Left lung (tissue), 10 donors: ENCODE data around the gene C6orf89. TPM values are rescaled to one million over a fixed set of nuclear protein-coding genes. Genes with fewer than 3 reads are reported as not detected.

Experiments used
- ATAC-seq: fragments of 200-7000 bp; cut with Tn5 transposase; one replicate; pipeline ENCODE4 v1.9.1; 2020; ENCODE audit warnings: moderate library complexity
- DNase-seq, 4 donors: peaks; one replicate each; pipeline ENCODE4 v3.0.0-alpha.2; 2013 to 2020
- H3K27ac ChIP-seq, 2 donors: fragments of 200-600 bp; sonication (generic) in 1 of 2; one replicate each; pipeline versions ENCODE4 v1.5.0 to v1.8.0; 2020 to 2021
- H3K27me3 ChIP-seq, 2 donors: fragments of 200-600 bp; sonication (generic) in 1 of 2; one replicate each; pipeline versions ENCODE4 v1.5.0 to v1.8.0; 2020 to 2021
- H3K36me3 ChIP-seq, 2 donors: fragments of 200-600 bp; sonication (generic) in 1 of 2; one replicate each; pipeline versions ENCODE4 v1.5.0 to v1.8.0; 2020 to 2021
- H3K4me1 ChIP-seq, 2 donors: fragments of 200-600 bp; one replicate each; pipeline ENCODE4 v1.8.0; 2021
- H3K4me3 ChIP-seq, 2 donors: fragments of 200-600 bp; sonication (generic) in 1 of 2; one replicate each; pipeline versions ENCODE4 v1.5.0 to v1.8.0; 2020 to 2021; ENCODE audit warnings: mild to moderate bottlenecking in 1 of 2
- H3K9me3 ChIP-seq, 2 donors: fragments of 200-600 bp; sonication (generic) in 1 of 2; one replicate each; pipeline versions ENCODE4 v1.5.0 to v1.8.0; 2020 to 2021
- intact Hi-C, 2 donors: fragments of 100-400 bp; cut with DNase I; formaldehyde crosslinking; loops; one replicate each; pipeline versions ENCODE4 v1.11.2 to v1.14.2; 2022
- polyA plus RNA-seq, 6 donors: library from polyadenylated mRNA; unstranded; fragments of 120-200 nt; gene quantifications; one replicate each; pipeline ENCODE4 v1.2.1, GENCODE V29; 2013; ENCODE audit not compliant: insufficient read length in 6 of 6
- total RNA-seq, 2 donors: library from RNA; stranded (reverse); fragmentation: NEBNext Ultra II Directional; extraction: Animal tissue kit (Norgen Biotek cat#: 25700); gene quantifications; one replicate each; pipeline ENCODE4 v1.2.1, GENCODE V29; 2021
- TF ChIP-seq, protein P1 (sequence below), 2 donors: fragments of 200-600 bp; sonication (generic) in 1 of 2; IDR thresholded peaks; one replicate each; pipeline versions ENCODE4 v1.5.0 to v1.8.0; 2021; ENCODE audit warnings: antibody characterized with exemption in 2 of 2
- donor health status: DM: no; HTN: yes; CAD: no.
- donor health status: DM: no; HTN: no; CAD: no.

C6orf89 gene
- total and polyA plus RNA-seq, 8 donors = 43.8 to 59.6 (median 48.0) TPM

- Histone ChIP-seq H3K9me3 (no peaks in the 10 kb centered on the region), H3K27ac (no peak overlapping the region), H3K4me3 (no peak overlapping the region), H3K4me1 (peaks cover 0 to 6% of the 10 kb centered on the region in 2 donors), H3K36me3 (peaks cover 0 to 5% of the 10 kb centered on the region in 2 donors), H3K27me3 (no peaks in the 10 kb centered on the region)
- no peak for ATAC-seq
- TF ChIP-seq, protein P1, sequence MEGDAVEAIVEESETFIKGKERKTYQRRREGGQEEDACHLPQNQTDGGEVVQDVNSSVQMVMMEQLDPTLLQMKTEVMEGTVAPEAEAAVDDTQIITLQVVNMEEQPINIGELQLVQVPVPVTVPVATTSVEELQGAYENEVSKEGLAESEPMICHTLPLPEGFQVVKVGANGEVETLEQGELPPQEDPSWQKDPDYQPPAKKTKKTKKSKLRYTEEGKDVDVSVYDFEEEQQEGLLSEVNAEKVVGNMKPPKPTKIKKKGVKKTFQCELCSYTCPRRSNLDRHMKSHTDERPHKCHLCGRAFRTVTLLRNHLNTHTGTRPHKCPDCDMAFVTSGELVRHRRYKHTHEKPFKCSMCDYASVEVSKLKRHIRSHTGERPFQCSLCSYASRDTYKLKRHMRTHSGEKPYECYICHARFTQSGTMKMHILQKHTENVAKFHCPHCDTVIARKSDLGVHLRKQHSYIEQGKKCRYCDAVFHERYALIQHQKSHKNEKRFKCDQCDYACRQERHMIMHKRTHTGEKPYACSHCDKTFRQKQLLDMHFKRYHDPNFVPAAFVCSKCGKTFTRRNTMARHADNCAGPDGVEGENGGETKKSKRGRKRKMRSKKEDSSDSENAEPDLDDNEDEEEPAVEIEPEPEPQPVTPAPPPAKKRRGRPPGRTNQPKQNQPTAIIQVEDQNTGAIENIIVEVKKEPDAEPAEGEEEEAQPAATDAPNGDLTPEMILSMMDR (IDR thresholded peaks at IDR 0.05) = no peak
- intact Hi-C loops = no loop called here
- DNase-seq = no peak
Observed at GRCh38 chr6:36930483-36930882, 44.7 kb downstream of the C6orf89 start.

GRCh38 chr6:36933102-36933501 lies 47.4 kb downstream of the C6orf89 start:
- no peak for ATAC-seq
- H3K4me3 ChIP-seq = no peak overlapping the region
- H3K27ac ChIP-seq = no peak overlapping the region
- H3K9me3 ChIP-seq = no peaks in the 10 kb centered on the region
- no peaks in the 10 kb centered on the region for H3K27me3 ChIP-seq
- intact Hi-C loops = no loop called here
- no peak for DNase-seq
- no peaks in the 10 kb centered on the region for H3K4me1 ChIP-seq
- TF ChIP-seq, protein P1 (IDR thresholded peaks at IDR 0.05) = no peak
- H3K36me3 ChIP-seq = no peaks in the 10 kb centered on the region

- intact Hi-C loops = no loop called here
- no peak for ATAC-seq
- Histone ChIP-seq H3K27ac (no peak overlapping the region), H3K4me1 (no peaks in the 10 kb centered on the region), H3K4me3 (no peak overlapping the region), H3K36me3 (no peaks in the 10 kb centered on the region), H3K9me3 (no peaks in the 10 kb centered on the region), H3K27me3 (no peaks in the 10 kb centered on the region)
- TF ChIP-seq, protein P1 (IDR thresholded peaks at IDR 0.05) = no peak
- DNase-seq = no peak
Observed at GRCh38 chr6:36933519-36933918, 47.8 kb downstream of the C6orf89 start.

- H3K27me3 ChIP-seq = no peaks in the 10 kb centered on the region
- no peaks in the 10 kb centered on the region for H3K9me3 ChIP-seq
- H3K4me3 ChIP-seq = no peak overlapping the region
- no peak overlapping the region for H3K27ac ChIP-seq
- DNase-seq (no peak), ATAC-seq (no peak)
- intact Hi-C loops = no loop called here
- TF ChIP-seq, protein P1 (IDR thresholded peaks at IDR 0.05) = no peak
- H3K4me1 ChIP-seq = no peaks in the 10 kb centered on the region
- no peaks in the 10 kb centered on the region for H3K36me3 ChIP-seq
Observed at GRCh38 chr6:36934901-36935300, 49.1 kb downstream of the C6orf89 start.

GRCh38 chr6:36936824-36937223 lies 51.1 kb downstream of the C6orf89 start:
- H3K36me3 ChIP-seq = no peaks in the 10 kb centered on the region
- no peak overlapping the region for H3K4me3 ChIP-seq
- TF ChIP-seq, protein P1 (IDR thresholded peaks at IDR 0.05) = no peak
- no peaks in the 10 kb centered on the region for H3K27me3 ChIP-seq
- intact Hi-C loops = no loop called here
- no peak for ATAC-seq
- no peak overlapping the region for H3K27ac ChIP-seq
- no peaks in the 10 kb centered on the region for H3K9me3 ChIP-seq
- DNase-seq = no peak
- no peaks in the 10 kb centered on the region for H3K4me1 ChIP-seq
